Activated B cell treated with CpG ODN at 0.5 μM for 24 hours (primary cell): ENCODE measurements around the gene ZNF683. TPM values are rescaled to one million over a fixed set of nuclear protein-coding genes. Genes with fewer than 3 reads are reported as not detected.

Experiments
- ATAC-seq: fragments of 200-7000 bp; cut with Tn5 transposase; one replicate; pipeline ENCODE4 v1.10.0; 2021; ENCODE audit warnings: low read depth, mild to moderate bottlenecking, moderate library complexity
- CTCF ChIA-PET: fragments of 350-600 bp; sonication (Branson Sonifier 250); formaldehyde crosslinking; loops from one replicate; lab custom pipeline; 2021; ENCODE audit warnings: antibody characterized with exemption; lab: Charles Lee
- POLR2A ChIA-PET: fragments of 350-600 bp; sonication (Branson Sonifier 250); formaldehyde crosslinking; loops from one replicate; lab custom pipeline; 2021; ENCODE audit warnings: antibody characterized with exemption; lab: Charles Lee
- DNase-seq: peaks from one replicate; pipeline ENCODE4 v3.0.0; 2022
- H3K27ac Mint-ChIP-seq: one replicate; pipeline ENCODE4 v1.8.0; 2020; ENCODE audit warnings: mixed read lengths
- H3K27me3 Mint-ChIP-seq: one replicate; pipeline ENCODE4 v1.8.0; 2021; ENCODE audit warnings: mixed read lengths
- H3K36me3 Mint-ChIP-seq: one replicate; pipeline ENCODE4 v1.8.0; 2021; ENCODE audit warnings: low read depth, mixed read lengths
- H3K4me1 Mint-ChIP-seq: one replicate; pipeline ENCODE4 v1.8.0; 2021; ENCODE audit warnings: mixed read lengths
- H3K4me3 Mint-ChIP-seq: one replicate; pipeline ENCODE4 v1.8.0; 2020; ENCODE audit warnings: mild to moderate bottlenecking, mixed read lengths
- H3K9me3 Mint-ChIP-seq: one replicate; pipeline ENCODE4 v1.8.0; 2020; ENCODE audit warnings: mixed read lengths
- intact Hi-C: fragments of 100-400 bp; cut with micrococcal nuclease; formaldehyde crosslinking; loops from one replicate; pipeline ENCODE4 v1.15.1; 2024
- total RNA-seq: library from RNA; stranded (reverse); gene quantifications from 2 replicates; pipeline ENCODE4 v1.2.3, GENCODE V29; 2022
- TF ChIP-seq, protein P1 (sequence below): fragments of 200-600 bp; IDR thresholded peaks from one replicate; pipeline ENCODE4 v1.8.0; 2022; ENCODE audit warnings: antibody characterized with exemption, mild to moderate bottlenecking

ZNF683 gene
- total RNA-seq, 1 donor from 2014 or later = not detected

DNA sequence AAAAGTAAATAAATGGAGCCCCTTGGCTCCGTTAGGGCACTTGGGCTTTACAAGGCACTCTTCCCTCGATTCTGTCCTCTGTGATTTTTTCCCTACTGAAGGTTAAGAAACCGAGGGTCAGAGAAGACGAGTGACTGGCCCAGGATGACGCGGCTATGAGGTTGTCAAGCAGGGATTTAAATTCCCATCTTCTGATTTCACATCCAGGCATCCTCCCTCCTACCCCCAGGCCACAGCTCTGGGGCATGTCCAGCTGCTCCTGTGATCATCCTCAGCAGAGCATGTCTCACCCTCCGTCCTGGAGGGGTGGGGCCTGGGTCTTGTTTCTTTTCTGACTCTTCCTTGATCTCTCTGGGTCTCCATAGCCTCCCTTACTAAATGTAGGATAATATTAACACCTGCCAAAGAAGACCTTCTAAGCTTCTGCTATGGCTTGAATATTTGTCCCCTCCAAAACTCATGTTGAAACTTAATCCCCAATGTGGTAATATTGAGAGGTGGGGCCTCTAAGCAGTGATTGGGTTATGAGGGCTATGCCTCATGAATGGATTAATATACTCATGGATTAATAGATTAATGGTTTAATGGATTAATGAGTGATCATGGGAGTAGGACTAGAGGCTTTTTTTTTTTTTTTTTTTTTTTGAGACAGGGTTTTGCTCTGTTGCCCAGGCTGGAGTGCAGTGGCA is 23.2 kb downstream of the ZNF683 start:
- Mint-ChIP-seq H3K9me3 (no peaks in the 10 kb centered on the region), H3K36me3 (no peaks in the 10 kb centered on the region), H3K27me3 (no peaks in the 10 kb centered on the region), H3K4me1 (no peaks in the 10 kb centered on the region), H3K4me3 (no peak overlapping the region), H3K27ac (no peak overlapping the region)
- ChIA-PET POLR2A (interaction anchor here (0.6 kb wide), 1 partner anchor 123 kb away, joined by 11 read pairs; no protein-coding TSS in a partner anchor), CTCF (interaction anchor here (0.6 kb wide), 1 partner anchor 14 kb away, joined by 3 read pairs; no protein-coding TSS in a partner anchor)
- TF ChIP-seq, protein P1, sequence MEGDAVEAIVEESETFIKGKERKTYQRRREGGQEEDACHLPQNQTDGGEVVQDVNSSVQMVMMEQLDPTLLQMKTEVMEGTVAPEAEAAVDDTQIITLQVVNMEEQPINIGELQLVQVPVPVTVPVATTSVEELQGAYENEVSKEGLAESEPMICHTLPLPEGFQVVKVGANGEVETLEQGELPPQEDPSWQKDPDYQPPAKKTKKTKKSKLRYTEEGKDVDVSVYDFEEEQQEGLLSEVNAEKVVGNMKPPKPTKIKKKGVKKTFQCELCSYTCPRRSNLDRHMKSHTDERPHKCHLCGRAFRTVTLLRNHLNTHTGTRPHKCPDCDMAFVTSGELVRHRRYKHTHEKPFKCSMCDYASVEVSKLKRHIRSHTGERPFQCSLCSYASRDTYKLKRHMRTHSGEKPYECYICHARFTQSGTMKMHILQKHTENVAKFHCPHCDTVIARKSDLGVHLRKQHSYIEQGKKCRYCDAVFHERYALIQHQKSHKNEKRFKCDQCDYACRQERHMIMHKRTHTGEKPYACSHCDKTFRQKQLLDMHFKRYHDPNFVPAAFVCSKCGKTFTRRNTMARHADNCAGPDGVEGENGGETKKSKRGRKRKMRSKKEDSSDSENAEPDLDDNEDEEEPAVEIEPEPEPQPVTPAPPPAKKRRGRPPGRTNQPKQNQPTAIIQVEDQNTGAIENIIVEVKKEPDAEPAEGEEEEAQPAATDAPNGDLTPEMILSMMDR = no peak
- DNase-seq (no peak), ATAC-seq (no peak)
- intact Hi-C loops = no loop called here

DNA sequence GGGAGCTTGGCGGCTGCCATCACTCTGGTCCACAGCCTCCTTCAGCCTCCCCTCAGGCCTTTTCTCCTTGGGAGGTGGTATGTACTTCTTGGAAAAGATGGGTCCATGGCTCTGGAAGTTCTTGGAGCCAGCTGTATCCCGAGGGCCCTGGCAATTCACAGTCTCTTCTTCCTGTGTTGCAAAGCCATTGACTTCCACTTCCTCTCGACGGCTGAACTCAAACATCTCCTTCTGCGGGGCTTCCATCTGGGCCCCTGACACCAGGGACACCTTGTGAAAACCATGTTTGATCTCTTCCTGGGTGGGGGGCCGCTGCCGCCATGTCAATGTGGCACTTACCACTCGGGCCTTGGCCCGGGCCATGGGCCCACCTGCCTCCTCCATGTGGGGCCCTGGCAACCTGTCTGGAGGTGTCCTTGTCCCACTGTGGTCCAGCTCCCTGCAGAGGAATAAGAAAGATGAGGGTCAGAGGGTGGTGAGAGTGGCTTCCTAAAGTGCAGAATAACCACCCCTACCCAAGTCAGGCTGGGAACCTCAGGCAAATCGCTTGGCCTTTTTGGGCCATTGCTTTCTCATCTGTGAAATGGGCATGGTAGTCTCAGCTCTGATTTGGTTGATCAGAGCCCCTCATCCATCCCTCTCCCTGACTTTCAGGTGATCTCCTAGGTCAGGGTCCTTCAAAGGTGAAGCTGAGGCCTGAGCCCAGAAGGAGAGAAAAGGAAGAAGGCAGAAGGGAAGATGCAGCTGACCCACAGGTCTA is 26.1 kb downstream of the ZNF683 start:
- ATAC-seq (no peak), DNase-seq (no peak)
- Mint-ChIP-seq H3K4me1 (no peaks in the 10 kb centered on the region), H3K36me3 (no peaks in the 10 kb centered on the region), H3K27ac (no peak overlapping the region), H3K9me3 (no peaks in the 10 kb centered on the region), H3K4me3 (no peak overlapping the region), H3K27me3 (no peaks in the 10 kb centered on the region)
- intact Hi-C loops = no loop called here
- ChIA-PET CTCF (no interaction called here), POLR2A (no interaction called here)
- TF ChIP-seq, protein P1 = no peak

DNA sequence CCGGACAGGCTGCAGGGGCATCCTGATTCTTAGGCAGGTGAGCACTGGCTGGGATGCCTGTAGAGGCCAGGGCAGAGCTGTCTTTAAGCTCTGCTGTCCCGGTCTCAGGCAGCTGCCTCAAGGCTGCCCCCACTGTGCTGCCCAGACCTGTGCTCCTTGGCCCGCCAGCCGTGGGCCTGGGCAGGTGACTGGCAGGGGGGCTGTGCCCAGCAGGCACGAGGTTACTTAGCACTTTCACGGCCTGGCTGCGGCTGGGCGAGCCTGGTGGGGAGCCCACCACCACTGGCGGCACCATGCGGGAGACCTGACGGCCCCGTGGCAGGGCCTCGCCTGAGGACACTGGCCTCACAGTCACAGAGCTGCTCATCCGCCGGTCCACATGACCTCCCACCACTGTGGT is 26.8 kb downstream of the ZNF683 start:
- CTCF ChIA-PET = no interaction called here
- intact Hi-C loops = no loop called here
- Mint-ChIP-seq H3K9me3 (no peaks in the 10 kb centered on the region), H3K4me1 (no peaks in the 10 kb centered on the region), H3K27ac (no peak overlapping the region), H3K27me3 (no peaks in the 10 kb centered on the region), H3K4me3 (no peak overlapping the region), H3K36me3 (no peaks in the 10 kb centered on the region)
- ATAC-seq (no peak), DNase-seq (no peak)
- POLR2A ChIA-PET = no interaction called here
- TF ChIP-seq, protein P1 = no peak

DNA sequence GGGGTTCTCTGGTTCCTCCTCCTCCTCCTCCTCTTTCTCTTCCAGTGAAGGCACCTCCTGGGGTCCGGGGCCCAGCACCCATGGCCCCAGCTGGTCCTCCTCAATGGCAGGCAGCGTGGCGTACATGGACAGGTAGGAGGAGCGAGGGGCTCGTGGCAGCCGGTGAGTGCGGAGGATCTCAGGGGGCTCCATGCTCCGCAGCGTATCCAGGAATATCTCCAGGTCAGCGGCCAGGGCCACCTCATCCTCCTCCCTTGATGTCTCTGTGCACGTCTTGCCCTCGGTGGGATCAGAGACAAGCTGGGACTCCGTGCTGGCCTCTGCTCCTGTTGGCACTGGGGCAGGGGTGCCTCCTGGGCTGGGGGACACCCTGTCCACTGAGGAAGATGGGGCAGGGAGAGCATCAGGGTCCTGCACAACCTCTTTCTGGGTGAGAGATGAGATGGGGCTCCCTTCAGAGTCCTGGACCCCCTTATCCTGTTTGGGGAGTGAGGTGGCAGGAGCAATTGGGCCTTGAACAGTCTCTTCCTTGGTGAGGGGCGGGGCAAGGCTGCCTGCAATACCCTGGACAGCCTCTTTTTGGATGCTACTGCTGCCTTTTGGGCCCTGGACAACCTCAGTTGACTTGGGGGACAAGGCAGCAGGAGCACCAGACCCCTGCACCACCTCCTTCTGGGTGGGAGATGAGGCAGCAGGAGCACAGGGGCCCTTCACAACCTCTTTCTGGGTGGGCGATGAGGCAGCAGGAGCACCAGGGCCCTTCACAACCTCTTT is 28.2 kb downstream of the ZNF683 start:
- H3K27me3 Mint-ChIP-seq = no peaks in the 10 kb centered on the region
- CTCF ChIA-PET = no interaction called here

More for the DNA sequence above, 28.2 kb downstream of the ZNF683 start:
- intact Hi-C loops = no loop called here
- Mint-ChIP-seq H3K36me3 (no peaks in the 10 kb centered on the region), H3K4me3 (no peak overlapping the region), H3K9me3 (no peaks in the 10 kb centered on the region), H3K27ac (no peak overlapping the region), H3K4me1 (no peaks in the 10 kb centered on the region)
- POLR2A ChIA-PET = no interaction called here
- TF ChIP-seq, protein P1 = no peak
- DNase-seq (no peak), ATAC-seq (no peak)
